ENCODE measurements around the gene SEMA3E.
"Not testable (repeated sequence)": the region's sequence is repeated elsewhere in the genome, so short reads cannot be mapped to it uniquely, and the experiment has no call there.

Gene SEMA3E

GRCh38 chr7:83559887-83560286 lies 89.1 kb downstream of the SEMA3E start:
- DNase-seq (ENCODE audit: low spot score): no peak

- not testable (repeated sequence) for DNase-seq (ENCODE audit: low spot score)
These were observed 96.4 kb downstream of the SEMA3E start for GRCh38 chr7:83552556-83552955.

GRCh38 chr7:83550100-83550499 lies 98.8 kb downstream of the SEMA3E start:
- DNase-seq (ENCODE audit: low spot score): no peak

GRCh38 chr7:83548250-83548649 lies 100.7 kb downstream of the SEMA3E start:
- DNase-seq (ENCODE audit: low spot score): no peak

- DNase-seq (ENCODE audit: low spot score): peak; percentile 21
These were observed 101.4 kb downstream of the SEMA3E start for GRCh38 chr7:83547526-83547925.

- DNase-seq (ENCODE audit: low spot score): no peak
These were observed 102.4 kb downstream of the SEMA3E start for GRCh38 chr7:83546586-83546985.

GRCh38 chr7:83541187-83541960 lies 107.6 kb downstream of the SEMA3E start:
- DNase-seq (ENCODE audit: low spot score): no peak

- no peak for DNase-seq (ENCODE audit: low spot score)
These were observed 114.5 kb downstream of the SEMA3E start for GRCh38 chr7:83534488-83534887.

GRCh38 chr7:83532219-83532618 lies 116.7 kb downstream of the SEMA3E start:
- peak; percentile 8 for DNase-seq (ENCODE audit: low spot score)

GRCh38 chr7:83531766-83532165 lies 117.2 kb downstream of the SEMA3E start:
- DNase-seq (ENCODE audit: low spot score): no peak

- no peak for DNase-seq (ENCODE audit: low spot score)
These were observed 120.0 kb downstream of the SEMA3E start for GRCh38 chr7:83528925-83529423.

GRCh38 chr7:83524277-83525075 lies 124.5 kb downstream of the SEMA3E start:
- no peak for DNase-seq (ENCODE audit: low spot score)

- no peak for DNase-seq (ENCODE audit: low spot score)
These were observed 128.2 kb downstream of the SEMA3E start for GRCh38 chr7:83520726-83521125.

GRCh38 chr7:83519240-83519639 lies 129.7 kb downstream of the SEMA3E start:
- no peak for DNase-seq (ENCODE audit: low spot score)

GRCh38 chr7:83517035-83517700 lies 131.8 kb downstream of the SEMA3E start:
- no peak for DNase-seq (ENCODE audit: low spot score)

GRCh38 chr7:83514977-83515376 lies 134.0 kb downstream of the SEMA3E start:
- DNase-seq (ENCODE audit: low spot score): no peak

GRCh38 chr7:83509255-83510021 lies 139.5 kb downstream of the SEMA3E start:
- DNase-seq (ENCODE audit: low spot score): no peak

GRCh38 chr7:83504330-83504729 lies 144.6 kb downstream of the SEMA3E start:
- no peak for DNase-seq (ENCODE audit: low spot score)

GRCh38 chr7:83502636-83503035 lies 146.3 kb downstream of the SEMA3E start:
- DNase-seq (ENCODE audit: low spot score): no peak

GRCh38 chr7:83494683-83495082 lies 154.3 kb downstream of the SEMA3E start:
- no peak for DNase-seq (ENCODE audit: low spot score)

GRCh38 chr7:83492802-83493201 lies 156.1 kb downstream of the SEMA3E start:
- DNase-seq (ENCODE audit: low spot score): no peak

GRCh38 chr7:83487801-83488200 lies 161.1 kb downstream of the SEMA3E start:
- no peak for DNase-seq (ENCODE audit: low spot score)

Data from COLO829 (cell line).